ENCODE results near the gene KCP. TPM values are rescaled to one million over a fixed set of nuclear protein-coding genes. Genes with fewer than 3 reads are reported as not detected.

The KCP gene
- polyA plus RNA-seq, 1 donor, result 1.3 TPM

- no CpG with 5 or more reads among the region's 18 CpGs for WGBS (ENCODE audit: insufficient coverage, low lambda C conversion rate)
- no peak overlapping the region for H3K27ac ChIP-seq (ENCODE audit: low read length)
- no peaks in the 10 kb centered on the region for H3K27me3 ChIP-seq (ENCODE audit: control insufficient read depth, insufficient read depth, low read length)
- H3K36me3 ChIP-seq (ENCODE audit: control insufficient read depth, insufficient read depth, low read length), result no peaks in the 10 kb centered on the region
- no peak overlapping the region for H3K4me3 ChIP-seq (ENCODE audit: low read length)
- H3K4me1 ChIP-seq (ENCODE audit: control insufficient read depth, insufficient read depth, low read length), result peaks cover 14% of the 10 kb centered on the region
- no peak for DNase-seq
- H3K9me3 ChIP-seq (ENCODE audit: control insufficient read depth, low read depth, low read length), result no peaks in the 10 kb centered on the region
Observed at GRCh38 chr7:128931190-128931798, 20.8 kb upstream of the KCP start.

DNA sequence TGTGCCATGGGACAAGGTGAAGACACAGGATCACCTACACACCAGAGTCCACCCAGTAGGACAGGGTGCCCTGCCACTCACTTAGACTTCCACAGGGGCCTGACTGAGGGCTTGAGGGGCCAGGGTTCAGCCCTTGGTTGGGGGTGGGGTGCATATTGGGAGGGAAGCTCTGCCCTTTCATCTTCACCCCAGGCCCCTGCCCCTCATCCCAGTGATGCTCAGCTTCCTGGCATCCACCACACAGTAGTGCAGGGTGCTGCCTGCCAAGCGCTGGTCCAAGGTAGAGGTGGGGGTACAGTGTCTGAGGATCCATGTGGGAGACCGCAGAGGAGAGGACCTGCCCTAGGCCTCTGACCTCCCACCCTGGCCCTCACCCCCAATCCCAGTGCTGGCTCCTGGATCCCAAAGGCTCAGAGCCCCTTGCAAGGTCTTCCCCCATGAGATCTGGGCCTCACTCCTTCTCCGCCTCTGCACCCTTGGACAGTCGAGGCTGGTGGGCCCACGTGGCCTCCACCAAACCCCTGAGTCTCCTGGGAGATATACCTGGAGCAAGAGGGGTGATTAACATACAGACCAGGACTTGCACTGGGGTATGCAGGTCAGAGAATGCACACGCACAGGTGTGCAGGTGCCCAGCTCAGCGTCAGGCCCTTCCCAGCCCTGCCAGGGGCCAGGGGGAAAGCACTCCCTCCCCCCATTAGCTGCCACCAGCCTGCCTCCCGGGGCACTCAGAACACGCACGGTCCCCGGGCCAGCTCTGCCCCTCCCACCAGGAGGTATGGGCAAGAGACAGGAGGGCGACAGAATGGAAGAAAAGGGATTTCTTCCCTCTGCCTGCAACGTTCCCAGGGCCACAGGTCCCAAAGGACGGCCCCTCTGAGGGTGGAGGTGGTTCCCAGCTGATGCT, 18.6 kb upstream of the KCP start:
- Histone ChIP-seq H3K27ac (ENCODE audit: low read length) (no peak overlapping the region), H3K4me3 (ENCODE audit: low read length) (no peak overlapping the region), H3K4me1 (ENCODE audit: control insufficient read depth, insufficient read depth, low read length) (peaks cover 3% of the 10 kb centered on the region), H3K36me3 (ENCODE audit: control insufficient read depth, insufficient read depth, low read length) (no peaks in the 10 kb centered on the region), H3K9me3 (ENCODE audit: control insufficient read depth, low read depth, low read length) (no peaks in the 10 kb centered on the region), H3K27me3 (ENCODE audit: control insufficient read depth, insufficient read depth, low read length) (no peaks in the 10 kb centered on the region)
- no CpG with 5 or more reads among the region's 14 CpGs for WGBS (ENCODE audit: insufficient coverage, low lambda C conversion rate)
- no peak for DNase-seq

- DNase-seq, result no peak
- WGBS (ENCODE audit: insufficient coverage, low lambda C conversion rate), result no CpG with 5 or more reads among the region's 8 CpGs
- no peak overlapping the region for H3K27ac ChIP-seq (ENCODE audit: low read length)
- no peaks in the 10 kb centered on the region for H3K9me3 ChIP-seq (ENCODE audit: control insufficient read depth, low read depth, low read length)
- peaks cover 3% of the 10 kb centered on the region for H3K27me3 ChIP-seq (ENCODE audit: control insufficient read depth, insufficient read depth, low read length)
- peaks cover 2% of the 10 kb centered on the region for H3K4me1 ChIP-seq (ENCODE audit: control insufficient read depth, insufficient read depth, low read length)
- H3K36me3 ChIP-seq (ENCODE audit: control insufficient read depth, insufficient read depth, low read length), result no peaks in the 10 kb centered on the region
- H3K4me3 ChIP-seq (ENCODE audit: low read length), result no peak overlapping the region
Observed at GRCh38 chr7:128928159-128928813, 17.8 kb upstream of the KCP start.

GRCh38 chr7:128924707-128925588, 14.4 kb upstream of the KCP start:
- WGBS (ENCODE audit: insufficient coverage, low lambda C conversion rate), result 92% methylated on average over 2 of the region's 8 CpGs
- H3K9me3 ChIP-seq (ENCODE audit: control insufficient read depth, low read depth, low read length), result no peaks in the 10 kb centered on the region
- H3K27me3 ChIP-seq (ENCODE audit: control insufficient read depth, insufficient read depth, low read length), result peaks cover 34% of the 10 kb centered on the region
- H3K4me3 ChIP-seq (ENCODE audit: low read length), result no peak overlapping the region
- no peaks in the 10 kb centered on the region for H3K36me3 ChIP-seq (ENCODE audit: control insufficient read depth, insufficient read depth, low read length)
- no peak for DNase-seq
- no peaks in the 10 kb centered on the region for H3K4me1 ChIP-seq (ENCODE audit: control insufficient read depth, insufficient read depth, low read length)
- no peak overlapping the region for H3K27ac ChIP-seq (ENCODE audit: low read length)

DNA sequence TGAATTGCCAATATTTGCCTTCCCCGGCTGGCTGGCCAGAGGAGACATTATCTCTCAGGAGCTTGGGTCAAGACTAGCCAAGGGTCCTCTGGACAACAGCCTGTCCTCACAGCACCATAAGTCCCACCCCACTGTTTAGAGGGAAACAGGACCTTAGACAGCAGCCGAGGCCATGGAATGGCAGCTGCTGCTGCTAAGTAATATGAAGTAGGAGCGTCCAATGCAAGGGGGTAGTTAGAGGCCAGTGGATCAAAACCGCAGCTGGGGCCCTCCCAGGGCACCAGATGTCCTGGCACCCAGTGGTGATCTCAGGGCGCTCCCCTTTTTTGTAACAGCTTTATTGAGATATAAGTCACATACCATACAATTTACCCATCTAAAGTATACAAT, 12.9 kb upstream of the KCP start:
- Histone ChIP-seq H3K27me3 (ENCODE audit: control insufficient read depth, insufficient read depth, low read length) (peaks cover 45% of the 10 kb centered on the region), H3K4me3 (ENCODE audit: low read length) (no peak overlapping the region), H3K27ac (ENCODE audit: low read length) (no peak overlapping the region), H3K4me1 (ENCODE audit: control insufficient read depth, insufficient read depth, low read length) (no peaks in the 10 kb centered on the region), H3K36me3 (ENCODE audit: control insufficient read depth, insufficient read depth, low read length) (no peaks in the 10 kb centered on the region), H3K9me3 (ENCODE audit: control insufficient read depth, low read depth, low read length) (no peaks in the 10 kb centered on the region)
- no CpG with 5 or more reads among the region's 5 CpGs for WGBS (ENCODE audit: insufficient coverage, low lambda C conversion rate)
- DNase-seq, result no peak

DNA sequence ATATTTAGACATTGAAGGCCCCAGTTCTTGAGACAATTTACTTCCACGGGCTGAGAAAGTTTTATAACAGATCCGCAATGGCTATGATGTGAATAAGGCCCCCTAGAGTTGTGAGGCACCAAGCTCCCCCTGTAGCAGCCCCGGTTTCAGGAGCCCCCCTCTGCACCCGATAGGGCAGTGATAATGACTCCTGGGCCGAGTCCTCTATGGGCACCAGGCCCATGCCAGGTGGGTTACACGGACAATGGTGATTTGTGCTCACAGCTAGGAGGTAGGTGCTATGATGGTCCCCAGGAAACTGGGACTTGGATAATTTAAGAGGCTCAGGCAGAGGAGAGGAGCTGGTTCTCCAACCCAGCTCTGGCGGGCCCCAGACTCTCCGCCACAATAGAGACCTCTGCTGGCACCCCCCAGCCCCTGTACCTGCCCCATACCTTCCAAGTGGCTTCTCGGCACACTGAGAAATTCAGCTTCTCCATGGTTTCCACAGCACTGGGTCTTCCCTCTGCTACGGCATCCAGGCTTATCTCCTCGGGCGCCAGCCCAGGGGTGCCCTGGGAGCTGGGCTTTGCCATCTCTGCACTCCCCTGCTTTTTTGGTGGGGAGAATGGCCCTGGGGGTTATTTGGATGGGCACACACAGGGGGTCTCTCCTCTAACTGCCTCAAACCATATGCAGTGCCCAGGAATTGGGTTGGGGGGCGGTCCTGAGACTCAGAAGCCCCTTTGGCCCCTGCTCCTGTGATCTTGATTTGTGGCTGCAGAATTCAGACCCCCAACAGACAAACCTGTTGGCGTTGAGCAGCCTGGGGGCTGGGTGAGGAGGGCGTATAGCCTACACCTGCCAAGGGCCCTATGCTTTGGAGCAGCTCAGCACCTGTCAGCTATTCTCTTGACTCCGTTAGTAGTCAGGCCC, 12.2 kb upstream of the KCP start:
- Histone ChIP-seq H3K9me3 (ENCODE audit: control insufficient read depth, low read depth, low read length) (no peaks in the 10 kb centered on the region), H3K4me1 (ENCODE audit: control insufficient read depth, insufficient read depth, low read length) (no peaks in the 10 kb centered on the region), H3K27me3 (ENCODE audit: control insufficient read depth, insufficient read depth, low read length) (peaks cover 52% of the 10 kb centered on the region), H3K27ac (ENCODE audit: low read length) (no peak overlapping the region), H3K4me3 (ENCODE audit: low read length) (no peak overlapping the region), H3K36me3 (ENCODE audit: control insufficient read depth, insufficient read depth, low read length) (no peaks in the 10 kb centered on the region)
- WGBS (ENCODE audit: insufficient coverage, low lambda C conversion rate), result no CpG with 5 or more reads among the region's 16 CpGs
- DNase-seq, result no peak

DNA sequence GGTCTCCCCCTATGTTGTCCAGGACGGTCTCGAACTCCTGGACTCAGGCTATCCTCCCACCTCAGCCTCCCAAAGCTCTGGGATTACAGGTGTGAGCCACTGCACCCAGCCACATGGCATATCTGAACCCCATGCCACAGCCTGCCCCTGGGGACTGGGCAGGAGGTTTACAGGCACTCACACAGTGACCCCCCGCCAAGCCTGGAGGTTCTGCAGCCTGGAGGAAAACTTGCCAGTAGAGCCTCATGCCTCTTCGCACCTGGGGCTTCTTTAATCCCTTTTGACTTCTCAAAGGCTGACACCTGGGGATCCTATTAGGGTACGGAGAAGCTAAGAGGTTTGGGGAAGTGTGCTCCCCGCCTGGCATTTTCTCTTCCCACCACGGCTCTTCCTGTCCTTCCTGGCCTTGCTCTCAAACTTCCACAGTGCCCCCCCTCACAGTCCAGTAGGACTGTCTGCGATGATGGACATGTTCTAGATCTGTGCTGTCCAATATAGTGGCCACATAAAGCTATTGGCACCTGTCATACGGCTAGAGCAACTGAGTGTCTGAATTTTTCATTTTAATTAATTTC, 11.4 kb upstream of the KCP start:
- no peaks in the 10 kb centered on the region for H3K4me1 ChIP-seq (ENCODE audit: control insufficient read depth, insufficient read depth, low read length)
- no peak overlapping the region for H3K4me3 ChIP-seq (ENCODE audit: low read length)
- H3K27ac ChIP-seq (ENCODE audit: low read length), result no peak overlapping the region
- DNase-seq, result no peak
- H3K27me3 ChIP-seq (ENCODE audit: control insufficient read depth, insufficient read depth, low read length), result peaks cover 57% of the 10 kb centered on the region
- no CpG with 5 or more reads among the region's 9 CpGs for WGBS (ENCODE audit: insufficient coverage, low lambda C conversion rate)
- H3K36me3 ChIP-seq (ENCODE audit: control insufficient read depth, insufficient read depth, low read length), result no peaks in the 10 kb centered on the region
- H3K9me3 ChIP-seq (ENCODE audit: control insufficient read depth, low read depth, low read length), result no peaks in the 10 kb centered on the region

DNA sequence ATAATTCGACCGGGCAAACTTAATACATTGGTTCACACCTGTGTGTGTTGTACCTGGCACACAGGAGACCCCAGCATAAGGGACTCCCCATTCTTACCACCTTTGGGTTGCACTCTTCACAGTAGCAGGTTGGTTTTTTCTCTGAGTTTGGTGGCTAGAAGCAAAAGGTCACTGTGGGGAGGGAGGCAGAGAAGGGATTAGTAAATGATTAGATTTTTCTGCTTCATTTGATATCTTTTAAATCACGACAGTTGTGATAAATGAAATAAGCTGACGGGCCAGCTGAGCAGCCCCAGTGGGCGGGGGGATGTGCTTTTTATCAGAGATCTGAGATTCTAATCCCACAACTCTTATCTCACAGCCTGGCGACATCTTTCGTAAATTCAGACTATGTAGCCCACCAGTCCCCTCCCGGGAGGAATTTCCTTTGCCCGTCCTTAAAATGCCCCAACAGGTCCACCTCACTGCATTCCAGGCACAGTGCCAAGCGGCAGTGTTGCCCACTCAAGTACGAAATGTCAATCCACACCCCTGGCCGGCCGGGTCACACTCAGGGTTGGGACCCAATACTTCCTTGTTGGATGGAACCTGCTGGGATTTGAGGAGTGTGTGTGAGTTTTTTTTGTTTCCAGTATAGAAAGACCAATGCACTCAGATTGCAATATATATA, 10.5 kb upstream of the KCP start:
- Histone ChIP-seq H3K36me3 (ENCODE audit: control insufficient read depth, insufficient read depth, low read length) (no peaks in the 10 kb centered on the region), H3K27ac (ENCODE audit: low read length) (no peak overlapping the region), H3K4me3 (ENCODE audit: low read length) (no peak overlapping the region), H3K27me3 (ENCODE audit: control insufficient read depth, insufficient read depth, low read length) (peaks cover 66% of the 10 kb centered on the region), H3K4me1 (ENCODE audit: control insufficient read depth, insufficient read depth, low read length) (no peaks in the 10 kb centered on the region), H3K9me3 (ENCODE audit: control insufficient read depth, low read depth, low read length) (peaks cover 2% of the 10 kb centered on the region)
- DNase-seq, result no peak
- WGBS (ENCODE audit: insufficient coverage, low lambda C conversion rate), result no CpG with 5 or more reads among the region's 13 CpGs

Measured in large intestine (tissue), 3 donors.